ENCODE results near the gene SELENOS.

DNA sequence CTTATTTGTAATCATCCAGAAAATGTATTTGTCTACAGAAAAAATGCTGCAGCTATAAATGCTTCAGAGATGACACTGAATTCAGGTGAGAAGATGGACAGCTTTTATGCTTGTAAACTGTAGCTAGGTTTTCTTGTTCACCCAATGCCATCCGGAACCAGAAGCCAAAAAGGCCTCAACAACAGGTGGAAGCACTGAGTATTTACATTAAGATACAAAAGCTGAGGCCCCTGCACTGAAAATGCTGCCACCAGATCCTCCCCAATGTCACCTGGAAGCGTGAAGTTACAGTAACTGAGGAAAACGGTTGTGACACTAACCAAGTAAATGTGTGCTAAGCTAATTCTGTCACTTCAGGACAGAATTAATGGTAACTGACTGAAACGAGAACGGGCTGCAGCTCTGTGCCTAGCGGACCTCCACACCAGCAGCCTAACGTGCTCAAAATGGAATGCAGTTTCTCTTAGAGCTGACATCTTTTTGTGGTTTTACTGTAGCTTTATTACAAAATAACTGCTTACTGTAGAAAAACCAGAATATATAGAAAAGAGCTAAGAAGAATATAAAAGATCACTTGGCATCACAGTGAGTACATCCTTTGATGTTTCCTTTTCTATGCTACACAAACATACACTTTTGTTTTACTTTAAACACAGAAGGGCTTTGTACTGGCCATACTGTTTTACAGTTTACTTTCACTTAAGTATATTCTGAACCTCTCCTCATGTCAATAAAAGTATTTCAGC, 33.1 kb downstream of the SELENOS start:
- TF ChIP-seq POLR2A (IDR thresholded peaks at IDR 0.05): no peak
- TF ChIP-seq, protein P1, sequence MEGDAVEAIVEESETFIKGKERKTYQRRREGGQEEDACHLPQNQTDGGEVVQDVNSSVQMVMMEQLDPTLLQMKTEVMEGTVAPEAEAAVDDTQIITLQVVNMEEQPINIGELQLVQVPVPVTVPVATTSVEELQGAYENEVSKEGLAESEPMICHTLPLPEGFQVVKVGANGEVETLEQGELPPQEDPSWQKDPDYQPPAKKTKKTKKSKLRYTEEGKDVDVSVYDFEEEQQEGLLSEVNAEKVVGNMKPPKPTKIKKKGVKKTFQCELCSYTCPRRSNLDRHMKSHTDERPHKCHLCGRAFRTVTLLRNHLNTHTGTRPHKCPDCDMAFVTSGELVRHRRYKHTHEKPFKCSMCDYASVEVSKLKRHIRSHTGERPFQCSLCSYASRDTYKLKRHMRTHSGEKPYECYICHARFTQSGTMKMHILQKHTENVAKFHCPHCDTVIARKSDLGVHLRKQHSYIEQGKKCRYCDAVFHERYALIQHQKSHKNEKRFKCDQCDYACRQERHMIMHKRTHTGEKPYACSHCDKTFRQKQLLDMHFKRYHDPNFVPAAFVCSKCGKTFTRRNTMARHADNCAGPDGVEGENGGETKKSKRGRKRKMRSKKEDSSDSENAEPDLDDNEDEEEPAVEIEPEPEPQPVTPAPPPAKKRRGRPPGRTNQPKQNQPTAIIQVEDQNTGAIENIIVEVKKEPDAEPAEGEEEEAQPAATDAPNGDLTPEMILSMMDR (IDR thresholded peaks at IDR 0.05): no peak
